Sciatic nerve (tissue), 2 donors: ENCODE measurements around the gene SLC25A5. TPM values are rescaled to one million over a fixed set of nuclear protein-coding genes. Genes with fewer than 3 reads are reported as not detected.
"Not testable (repeated sequence)": the region's sequence is repeated elsewhere in the genome, so short reads cannot be mapped to it uniquely, and the experiment has no call there.

Source experiments
- ATAC-seq: fragments of 200-7000 bp; cut with Tn5 transposase; one replicate; pipeline ENCODE4 v1.9.1; 2020; ENCODE audit warnings: mild to moderate bottlenecking, moderate library complexity
- DNase-seq: peaks from one replicate; pipeline ENCODE4 v3.0.0-alpha.2; 2020; ENCODE audit warnings: low spot score
- intact Hi-C: fragments of 100-400 bp; cut with DNase I; formaldehyde crosslinking; loops from one replicate; pipeline ENCODE4 v1.14.2; 2022
- total RNA-seq: library from RNA; stranded (reverse); fragmentation: NEBNext Ultra II Directional; extraction: Animal tissue kit (Norgen Biotek cat#: 25700); gene quantifications from one replicate; pipeline ENCODE4 v1.2.1, GENCODE V29; 2021
- donor health status: DM: no; HTN: no; CAD: no.
- donor health status: DM: no; HTN: no; CAD: no.

SLC25A5 gene
- 73.2 TPM for total RNA-seq

GRCh38 chrX:119467842-119468550 is at the start of gene SLC25A5:
Gene SLC25A5, plus strand, starts transcription at chrX:119468444. Its CDS starts 72 bp downstream, at chrX:119468516.
- DNase-seq (peak; percentile 85), ATAC-seq (peak; percentile 97)
- intact Hi-C loops: no loop called here

- intact Hi-C loops: no loop called here
- DNase-seq: no peak
- no peak for ATAC-seq
Measured at GRCh38 chrX:119419146-119419545, 49.1 kb upstream of the SLC25A5 start.

GRCh38 chrX:119419898-119420297 is 48.3 kb upstream of the SLC25A5 start:
- intact Hi-C loops: no loop called here
- DNase-seq (no peak), ATAC-seq (no peak)

- ATAC-seq: no peak
- no peak for DNase-seq
- intact Hi-C loops: no loop called here
Measured at GRCh38 chrX:119421016-119421705, 47.1 kb upstream of the SLC25A5 start.

GRCh38 chrX:119423631-119424030 is 44.6 kb upstream of the SLC25A5 start:
- intact Hi-C loops: no loop called here
- ATAC-seq (no peak), DNase-seq (no peak)

- DNase-seq: no peak
- intact Hi-C loops: no loop called here
- ATAC-seq: no peak
Measured at GRCh38 chrX:119424999-119425398, 43.2 kb upstream of the SLC25A5 start.

GRCh38 chrX:119427024-119427794 is 41.0 kb upstream of the SLC25A5 start:
- peak; percentile 73 for ATAC-seq
- DNase-seq: no peak

GRCh38 chrX:119427795-119428185 is 40.5 kb upstream of the SLC25A5 start:
- ATAC-seq (no peak), DNase-seq (no peak)
- intact Hi-C loops: no loop called here

More at GRCh38 chrX:119427024-119427794, 41.0 kb upstream of the SLC25A5 start:
- intact Hi-C loops: no loop called here

- intact Hi-C loops: no loop called here
- no peak for ATAC-seq
- no peak for DNase-seq
Measured at GRCh38 chrX:119429471-119429870, 38.8 kb upstream of the SLC25A5 start.

GRCh38 chrX:119441295-119441694 is 26.9 kb upstream of the SLC25A5 start:
- ATAC-seq, DNase-seq, intact Hi-C loops: not testable (repeated sequence)

GRCh38 chrX:119442286-119442685 is 26.0 kb upstream of the SLC25A5 start:
- intact Hi-C loops: no loop called here
- no peak for ATAC-seq
- DNase-seq: no peak

GRCh38 chrX:119453202-119453601 is 15.0 kb upstream of the SLC25A5 start:
- intact Hi-C loops: no loop called here
- no peak for DNase-seq
- ATAC-seq: no peak

GRCh38 chrX:119455264-119455663 is 13.0 kb upstream of the SLC25A5 start:
- ATAC-seq: no peak
- DNase-seq: no peak
- intact Hi-C loops: no loop called here

- intact Hi-C loops: no loop called here
- ATAC-seq (no peak), DNase-seq (no peak)
Measured at GRCh38 chrX:119459181-119459580, 9.1 kb upstream of the SLC25A5 start.

- DNase-seq (no peak), ATAC-seq (no peak)
- intact Hi-C loops: no loop called here
Measured at GRCh38 chrX:119465555-119465954, 2.7 kb upstream of the SLC25A5 start.

- intact Hi-C loops: no loop called here
- no peak for DNase-seq
Measured at GRCh38 chrX:119466970-119467369, 1.3 kb upstream of the SLC25A5 start.

GRCh38 chrX:119467433-119467832 is 811 bp upstream of the SLC25A5 start:
- intact Hi-C loops: no loop called here
- ATAC-seq (no peak), DNase-seq (no peak)

More at GRCh38 chrX:119466970-119467369, 1.3 kb upstream of the SLC25A5 start:
- ATAC-seq: no peak

GRCh38 chrX:119468551-119469312 is 488 bp downstream of the SLC25A5 start:
- ATAC-seq (peak; percentile 90), DNase-seq (peak; percentile 93)
- intact Hi-C loops: no loop called here

- DNase-seq: no peak
- intact Hi-C loops: no loop called here
- no peak for ATAC-seq
Measured at GRCh38 chrX:119469313-119469635, 1.0 kb downstream of the SLC25A5 start.
